Dendritic cell treated with granulocyte-macrophage colony-stimulating factor and Interleukin-4, amounts not matched to agents 40 ng/mL and 50 ng/mL, for 4 days (primary cell): ENCODE data around the gene HS6ST2.
A peak's percentile ranks its signal among the peaks of the same experiment; 100 is the strongest.

Experiments
- H3K27ac Mint-ChIP-seq: one replicate; pipeline ENCODE4 v1.8.0; 2022; ENCODE audit warnings: mild to moderate bottlenecking, mixed read lengths
- H3K27me3 Mint-ChIP-seq: one replicate; pipeline ENCODE4 v1.8.0; 2022; ENCODE audit warnings: mild to moderate bottlenecking, mixed read lengths
- H3K36me3 Mint-ChIP-seq: one replicate; pipeline ENCODE4 v1.8.0; 2022; ENCODE audit warnings: low read depth, mixed read lengths
- H3K4me1 Mint-ChIP-seq: one replicate; pipeline ENCODE4 v1.8.0; 2022; ENCODE audit warnings: low read depth, mixed read lengths
- H3K4me3 Mint-ChIP-seq: one replicate; pipeline ENCODE4 v1.8.0; 2022; ENCODE audit warnings: mild to moderate bottlenecking, moderate library complexity, mixed read lengths
- H3K9me3 Mint-ChIP-seq: one replicate; pipeline ENCODE4 v1.8.0; 2022; ENCODE audit warnings: mixed read lengths
- intact Hi-C: fragments of 100-400 bp; cut with micrococcal nuclease; formaldehyde crosslinking; loops from one replicate; pipeline ENCODE4 v1.15.0; 2022

Gene HS6ST2

DNA sequence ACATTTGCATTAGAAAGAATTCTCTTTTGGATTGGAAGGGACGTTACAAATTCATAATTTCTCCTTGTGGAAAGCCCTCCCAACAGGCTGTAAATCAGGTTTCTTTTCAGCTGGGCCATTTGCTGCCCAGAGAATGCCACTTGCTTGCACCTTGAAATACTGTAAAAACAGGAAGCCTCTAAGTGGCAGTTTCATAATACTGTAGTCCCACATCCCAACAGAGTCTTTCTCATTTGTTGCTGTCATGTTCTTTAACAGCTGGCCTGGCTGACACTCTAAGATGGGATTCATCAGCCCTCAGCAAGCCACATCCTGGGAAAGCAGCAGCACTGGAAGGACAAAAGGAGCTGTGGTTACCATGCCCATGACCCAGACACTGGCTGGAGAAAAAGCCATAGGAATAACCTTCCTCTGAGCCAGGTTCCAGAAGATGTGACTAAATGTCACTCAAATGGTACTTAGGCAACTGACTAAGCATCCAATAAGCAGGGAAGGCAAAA lies 247.7 kb downstream of the HS6ST2 start:
- H3K36me3 Mint-ChIP-seq, result no peaks in the 10 kb centered on the region
- H3K4me1 Mint-ChIP-seq, result peaks cover 10% of the 10 kb centered on the region
- intact Hi-C loops, result loop anchor here (5.0 kb wide), 1 partner anchor 33 kb away; no protein-coding TSS in a partner anchor
- H3K27me3 Mint-ChIP-seq, result peaks cover 2% of the 10 kb centered on the region
- H3K4me3 Mint-ChIP-seq, result no peak overlapping the region
- H3K27ac Mint-ChIP-seq, result no peak overlapping the region
- no peaks in the 10 kb centered on the region for H3K9me3 Mint-ChIP-seq

DNA sequence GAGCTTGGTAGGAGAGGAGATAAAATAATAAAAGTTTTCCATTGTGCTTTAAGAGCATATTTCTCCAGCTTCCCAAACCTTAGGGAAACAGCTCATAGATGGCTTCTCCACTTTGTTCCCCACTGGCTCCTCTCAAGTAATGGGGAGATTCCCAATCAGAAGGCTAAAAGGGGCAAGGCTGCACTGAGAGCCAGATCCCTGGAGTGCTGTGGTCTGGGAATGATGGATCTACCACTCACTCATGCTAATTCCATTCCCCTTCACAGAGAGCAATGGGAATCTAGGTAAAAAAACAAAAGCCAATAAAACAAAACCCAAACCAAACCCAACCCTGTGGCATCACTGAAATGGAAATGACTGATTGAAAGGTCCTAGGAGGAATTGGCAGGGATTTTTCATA lies 249.9 kb downstream of the HS6ST2 start:
- Mint-ChIP-seq H3K36me3 (no peaks in the 10 kb centered on the region), H3K27me3 (peaks cover 3% of the 10 kb centered on the region), H3K4me1 (peaks cover 10% of the 10 kb centered on the region), H3K4me3 (no peak overlapping the region), H3K27ac (no peak overlapping the region), H3K9me3 (no peaks in the 10 kb centered on the region)
- intact Hi-C loops, result no loop called here

- Mint-ChIP-seq H3K36me3 (no peaks in the 10 kb centered on the region), H3K27me3 (peaks cover 5% of the 10 kb centered on the region), H3K9me3 (no peaks in the 10 kb centered on the region), H3K4me3 (no peak overlapping the region), H3K27ac (no peak overlapping the region), H3K4me1 (peaks cover 14% of the 10 kb centered on the region)
- intact Hi-C loops, result no loop called here
Measured at GRCh38 chrX:132704769-132705168, 253.7 kb downstream of the HS6ST2 start.

DNA sequence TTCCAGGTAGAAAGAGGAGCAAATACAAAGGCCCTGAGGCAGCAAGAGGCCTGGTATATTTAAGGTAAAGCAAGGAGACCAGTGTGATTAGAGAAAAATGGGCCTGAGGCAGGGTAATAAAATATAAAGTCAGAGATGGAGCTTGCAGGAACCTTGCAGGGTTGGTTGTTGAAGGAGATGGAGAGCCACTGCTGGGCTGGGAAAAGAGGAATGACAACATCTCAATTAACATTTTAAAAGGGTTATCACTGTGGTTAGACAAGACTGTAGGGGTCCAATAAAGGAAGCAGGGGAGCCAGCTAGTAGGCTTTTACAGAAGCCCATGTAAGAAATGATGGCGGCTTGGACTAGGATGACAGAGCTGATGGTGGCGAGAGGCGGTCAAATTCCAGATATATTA lies 264.0 kb downstream of the HS6ST2 start:
- no peak overlapping the region for H3K4me3 Mint-ChIP-seq
- H3K27ac Mint-ChIP-seq, result no peak overlapping the region
- intact Hi-C loops, result no loop called here
- peaks cover 7% of the 10 kb centered on the region for H3K27me3 Mint-ChIP-seq
- H3K36me3 Mint-ChIP-seq, result no peaks in the 10 kb centered on the region
- no peaks in the 10 kb centered on the region for H3K9me3 Mint-ChIP-seq
- peaks cover 37% of the 10 kb centered on the region for H3K4me1 Mint-ChIP-seq

- Mint-ChIP-seq H3K4me3 (no peak overlapping the region), H3K4me1 (peaks cover 37% of the 10 kb centered on the region), H3K27me3 (peaks cover 6% of the 10 kb centered on the region), H3K36me3 (no peaks in the 10 kb centered on the region), H3K27ac (peak overlapping the region; percentile 11), H3K9me3 (no peaks in the 10 kb centered on the region)
- intact Hi-C loops, result no loop called here
Measured at GRCh38 chrX:132692526-132692925, 265.9 kb downstream of the HS6ST2 start.

DNA sequence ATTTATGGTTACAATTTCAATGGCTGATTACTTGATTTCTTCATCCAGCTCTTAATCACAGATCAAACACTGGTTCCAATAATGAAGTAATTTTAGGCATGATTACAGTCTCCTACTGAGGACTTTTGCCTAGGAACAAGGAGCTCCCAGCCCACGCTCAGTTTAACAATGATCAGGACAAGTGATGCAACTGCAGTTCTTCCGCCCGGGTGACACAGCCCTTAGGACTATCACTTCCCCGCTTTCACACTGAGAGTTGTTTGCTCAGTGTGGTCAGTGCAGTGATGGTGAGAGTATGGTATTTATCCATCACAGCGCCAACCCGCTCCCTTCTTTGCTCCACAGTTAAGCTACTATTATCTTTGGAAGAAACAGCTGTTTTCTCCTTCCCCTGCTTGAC lies 266.4 kb downstream of the HS6ST2 start:
- Mint-ChIP-seq H3K4me3 (no peak overlapping the region), H3K27me3 (peaks cover 6% of the 10 kb centered on the region), H3K4me1 (peaks cover 37% of the 10 kb centered on the region), H3K36me3 (no peaks in the 10 kb centered on the region), H3K9me3 (no peaks in the 10 kb centered on the region), H3K27ac (peak overlapping the region; percentile 11)
- intact Hi-C loops, result no loop called here

GRCh38 chrX:132689612-132690563 lies 268.5 kb downstream of the HS6ST2 start:
- H3K9me3 Mint-ChIP-seq, result no peaks in the 10 kb centered on the region
- no peak overlapping the region for H3K4me3 Mint-ChIP-seq
- intact Hi-C loops, result no loop called here
- no peaks in the 10 kb centered on the region for H3K36me3 Mint-ChIP-seq
- H3K27me3 Mint-ChIP-seq, result peaks cover 4% of the 10 kb centered on the region
- H3K4me1 Mint-ChIP-seq, result peaks cover 37% of the 10 kb centered on the region
- H3K27ac Mint-ChIP-seq, result no peak overlapping the region

DNA sequence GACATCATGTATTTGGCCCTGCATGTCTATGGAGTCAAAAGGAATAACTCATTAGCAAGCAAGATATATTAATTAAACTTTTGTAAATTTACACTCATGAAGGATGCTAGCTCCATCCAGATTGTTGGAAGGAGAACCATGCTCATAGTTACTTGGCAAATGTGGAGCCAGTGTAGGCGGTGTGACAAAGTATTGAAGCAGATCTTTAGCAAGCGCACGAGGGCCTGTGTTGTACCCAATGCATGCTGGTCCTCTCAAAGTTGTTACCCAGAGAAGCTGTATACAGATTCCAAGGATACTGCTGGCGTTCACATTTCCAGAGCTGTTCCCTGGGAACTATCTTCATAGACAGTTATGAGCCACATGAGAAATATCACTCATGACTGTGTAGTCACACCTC lies 273.2 kb downstream of the HS6ST2 start:
- peaks cover under 1% of the 10 kb centered on the region for H3K9me3 Mint-ChIP-seq
- peaks cover 1% of the 10 kb centered on the region for H3K4me1 Mint-ChIP-seq
- no peaks in the 10 kb centered on the region for H3K27me3 Mint-ChIP-seq
- H3K36me3 Mint-ChIP-seq, result no peaks in the 10 kb centered on the region
- H3K27ac Mint-ChIP-seq, result no peak overlapping the region
- intact Hi-C loops, result no loop called here
- H3K4me3 Mint-ChIP-seq, result no peak overlapping the region

DNA sequence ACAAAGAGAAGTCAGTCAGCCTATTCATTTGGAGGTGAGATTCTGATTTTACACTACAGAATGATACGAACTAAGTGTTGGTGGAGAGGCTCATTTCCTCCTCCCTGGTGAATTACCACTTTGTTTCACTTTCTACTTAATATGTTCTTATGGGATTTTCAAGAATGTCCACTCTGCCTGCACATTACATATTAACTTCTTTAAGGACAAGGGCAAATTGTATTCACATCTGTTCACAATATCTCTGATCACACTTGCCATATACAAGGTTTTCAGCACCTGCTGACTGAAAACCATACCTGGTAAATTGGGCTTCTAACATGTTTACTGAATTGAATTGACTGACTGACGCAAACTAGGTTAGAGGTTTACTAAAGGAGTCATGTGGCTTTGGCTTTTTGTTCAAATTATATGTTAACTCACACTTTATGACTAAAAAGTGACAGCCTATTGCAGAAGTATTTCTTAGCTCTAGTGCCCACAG lies 281.2 kb downstream of the HS6ST2 start:
- peaks cover 15% of the 10 kb centered on the region for H3K9me3 Mint-ChIP-seq

GRCh38 chrX:132676561-132677186 lies 281.8 kb downstream of the HS6ST2 start:
- intact Hi-C loops, result loop anchor here (5.0 kb wide), 1 partner anchor 36 kb away; no protein-coding TSS in a partner anchor
- peaks cover 15% of the 10 kb centered on the region for H3K9me3 Mint-ChIP-seq
- no peaks in the 10 kb centered on the region for H3K36me3 Mint-ChIP-seq
- no peak overlapping the region for H3K27ac Mint-ChIP-seq
- H3K4me1 Mint-ChIP-seq, result no peaks in the 10 kb centered on the region
- H3K4me3 Mint-ChIP-seq, result no peak overlapping the region
- no peaks in the 10 kb centered on the region for H3K27me3 Mint-ChIP-seq

More for the DNA sequence above, 281.2 kb downstream of the HS6ST2 start:
- no peak overlapping the region for H3K4me3 Mint-ChIP-seq
- no peak overlapping the region for H3K27ac Mint-ChIP-seq
- no peaks in the 10 kb centered on the region for H3K27me3 Mint-ChIP-seq
- H3K4me1 Mint-ChIP-seq, result no peaks in the 10 kb centered on the region
- H3K36me3 Mint-ChIP-seq, result no peaks in the 10 kb centered on the region
- intact Hi-C loops, result loop anchor here (5.0 kb wide), 1 partner anchor 35 kb away; no protein-coding TSS in a partner anchor

DNA sequence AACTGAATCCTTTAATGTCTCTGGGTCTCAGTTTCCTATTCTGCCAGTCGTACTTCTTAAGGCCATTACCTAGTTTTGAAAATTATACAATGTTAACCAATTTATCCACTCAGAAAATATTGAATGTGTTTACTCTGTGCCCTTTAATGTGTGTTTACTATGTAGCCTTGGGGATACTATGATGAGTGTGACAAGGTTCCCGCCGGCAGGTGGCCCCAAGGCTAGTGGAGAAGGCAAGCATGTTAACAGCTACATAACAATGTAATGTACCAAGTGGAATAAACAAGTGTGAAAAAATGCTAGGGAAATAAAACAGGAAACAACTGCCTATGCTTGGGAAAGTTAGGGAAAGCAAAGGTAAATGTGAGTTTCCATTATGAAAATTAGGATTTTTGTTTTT lies 282.3 kb downstream of the HS6ST2 start:
- H3K4me1 Mint-ChIP-seq, result no peaks in the 10 kb centered on the region
- H3K4me3 Mint-ChIP-seq, result no peak overlapping the region
- intact Hi-C loops, result loop anchor here (5.0 kb wide), 1 partner anchor 36 kb away; no protein-coding TSS in a partner anchor
- H3K9me3 Mint-ChIP-seq, result peaks cover 15% of the 10 kb centered on the region
- H3K36me3 Mint-ChIP-seq, result no peaks in the 10 kb centered on the region
- no peak overlapping the region for H3K27ac Mint-ChIP-seq
- no peaks in the 10 kb centered on the region for H3K27me3 Mint-ChIP-seq

DNA sequence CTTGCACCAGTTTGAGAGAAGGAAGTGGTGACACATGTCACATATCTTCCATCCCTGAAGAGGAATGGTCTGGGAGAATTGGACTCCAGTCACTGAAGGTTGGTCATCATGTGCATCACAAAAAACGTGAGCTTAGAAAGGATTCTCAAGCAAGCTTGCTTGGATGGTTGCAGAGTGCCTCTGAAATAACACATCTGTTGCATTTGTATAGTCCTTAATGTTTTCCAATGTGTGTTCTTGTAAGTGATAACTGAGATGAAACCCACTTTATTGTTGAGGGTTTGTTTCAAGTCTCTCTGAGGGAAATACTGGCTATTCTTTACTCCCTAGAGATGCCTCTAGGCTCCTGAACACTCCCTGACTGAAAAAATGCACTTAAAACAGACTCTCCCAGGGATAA lies 285.1 kb downstream of the HS6ST2 start:
- Mint-ChIP-seq H3K9me3 (no peaks in the 10 kb centered on the region), H3K36me3 (no peaks in the 10 kb centered on the region), H3K4me1 (no peaks in the 10 kb centered on the region), H3K27ac (no peak overlapping the region), H3K27me3 (peaks cover 5% of the 10 kb centered on the region), H3K4me3 (no peak overlapping the region)
- intact Hi-C loops, result no loop called here

DNA sequence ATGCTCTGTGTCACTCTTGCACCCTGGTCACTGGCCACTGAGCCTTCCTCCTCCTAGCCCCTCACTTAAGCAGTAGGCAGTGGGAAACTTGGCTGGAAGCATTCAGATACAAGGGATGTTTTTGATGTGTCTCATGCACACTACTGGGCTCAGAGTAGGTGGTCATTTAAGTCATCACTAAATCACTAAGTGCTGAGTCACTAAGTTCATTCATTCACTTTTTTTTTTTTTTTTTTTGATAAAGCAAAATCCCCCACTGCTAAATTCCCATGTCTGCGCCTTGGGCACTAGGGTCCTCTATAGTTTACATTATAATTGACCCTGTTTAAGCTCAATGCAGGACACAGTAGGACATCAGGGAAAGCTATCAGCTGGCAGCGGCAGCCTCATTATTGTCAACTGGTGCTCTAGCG lies 287.2 kb downstream of the HS6ST2 start:
- peaks cover 5% of the 10 kb centered on the region for H3K27me3 Mint-ChIP-seq
- intact Hi-C loops, result no loop called here

DNA sequence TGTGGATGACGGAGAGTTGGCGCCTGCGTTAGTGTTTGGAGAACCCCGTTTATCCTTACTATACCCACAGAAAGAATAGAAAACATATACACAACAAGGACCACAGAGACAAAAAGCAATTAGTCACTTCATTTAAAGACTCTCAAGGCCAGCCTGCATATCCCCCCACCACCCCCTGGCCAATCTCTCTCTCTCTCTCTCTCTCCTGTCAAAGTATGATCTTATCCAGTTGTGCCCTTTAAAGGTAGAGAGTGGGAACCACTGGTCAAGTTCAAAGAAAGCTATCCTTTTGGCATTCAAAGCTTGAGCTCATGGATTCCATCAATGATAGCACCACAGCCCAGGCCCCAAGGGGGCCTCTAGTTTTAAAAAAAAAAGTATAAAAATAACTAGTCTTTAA lies 289.3 kb downstream of the HS6ST2 start:
- H3K9me3 Mint-ChIP-seq, result no peaks in the 10 kb centered on the region
- peaks cover 5% of the 10 kb centered on the region for H3K27me3 Mint-ChIP-seq
- intact Hi-C loops, result no loop called here
- H3K4me3 Mint-ChIP-seq, result no peak overlapping the region
- H3K27ac Mint-ChIP-seq, result no peak overlapping the region
- H3K4me1 Mint-ChIP-seq, result no peaks in the 10 kb centered on the region
- no peaks in the 10 kb centered on the region for H3K36me3 Mint-ChIP-seq

More for the DNA sequence above, 287.2 kb downstream of the HS6ST2 start:
- Mint-ChIP-seq H3K36me3 (no peaks in the 10 kb centered on the region), H3K27ac (no peak overlapping the region), H3K4me1 (no peaks in the 10 kb centered on the region), H3K4me3 (no peak overlapping the region), H3K9me3 (no peaks in the 10 kb centered on the region)
